ENCODE data around the gene RABGAP1L. TPM values are rescaled to one million over a fixed set of nuclear protein-coding genes. Genes with fewer than 3 reads are reported as not detected.
"Not testable (repeated sequence)": the region's sequence is repeated elsewhere in the genome, so short reads cannot be mapped to it uniquely, and the experiment has no call there.

Gene RABGAP1L
- polyA plus RNA-seq, 3 donors = 23.9 to 38.1 (median 27.8) TPM

DNA sequence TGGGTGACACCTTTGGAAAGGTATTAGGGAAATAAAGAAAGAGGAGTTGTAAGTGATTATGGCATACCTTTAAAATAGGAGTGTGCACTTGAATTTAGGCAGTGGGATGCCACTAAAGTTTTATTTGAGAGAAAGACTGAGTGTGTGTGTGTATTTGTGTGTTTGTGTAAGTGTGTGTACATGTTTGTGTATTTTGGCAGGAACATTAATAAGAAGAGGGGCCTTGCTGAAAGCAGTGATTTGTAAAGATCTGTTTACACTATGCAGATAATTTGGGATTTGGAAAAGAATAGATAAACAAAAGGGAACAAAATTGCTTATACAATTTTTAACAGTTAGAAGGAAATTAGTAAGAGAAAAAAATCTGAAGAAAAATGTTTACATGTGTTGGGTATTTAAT is 409.2 kb downstream of the RABGAP1L start:
- no peak for DNase-seq

DNA sequence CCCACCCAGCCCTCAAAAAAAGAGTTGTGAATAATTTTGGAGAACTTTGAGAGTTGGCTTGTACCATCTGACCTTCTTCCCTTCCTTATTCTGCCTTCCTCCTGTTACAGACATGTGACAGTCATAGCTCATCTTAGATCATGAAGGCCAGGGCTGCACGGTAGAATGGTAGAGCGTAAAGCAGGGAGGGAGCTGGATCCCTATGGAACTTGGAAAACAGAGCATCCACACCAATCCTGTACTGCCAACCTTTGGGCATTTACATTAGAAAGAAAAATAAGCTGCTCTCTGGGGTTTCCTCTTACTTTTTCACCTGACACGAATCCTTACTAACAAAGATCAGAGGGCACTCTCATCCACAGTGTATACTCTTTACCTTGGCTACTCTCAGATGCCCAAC is 409.9 kb downstream of the RABGAP1L start:
- no peak for DNase-seq

DNA sequence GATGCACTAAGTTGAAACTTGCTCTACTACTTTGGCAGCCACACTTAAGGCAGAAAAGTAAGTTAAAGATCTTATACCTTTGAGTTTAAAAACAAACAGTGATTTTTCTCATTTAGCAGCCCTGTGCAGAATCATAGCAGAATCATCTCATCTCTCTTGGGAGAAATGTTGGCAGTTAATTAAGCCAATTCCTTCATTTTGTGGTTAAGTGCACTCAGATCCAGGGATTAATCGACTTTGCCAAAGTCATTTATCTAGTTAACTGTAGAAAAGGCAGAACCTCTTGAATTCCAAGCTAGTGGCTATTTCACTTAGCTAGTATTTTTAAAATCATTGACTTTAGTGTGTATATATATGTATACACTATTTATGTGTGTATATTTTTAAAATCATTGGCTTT is 413.5 kb downstream of the RABGAP1L start:
- no peak for DNase-seq

DNA sequence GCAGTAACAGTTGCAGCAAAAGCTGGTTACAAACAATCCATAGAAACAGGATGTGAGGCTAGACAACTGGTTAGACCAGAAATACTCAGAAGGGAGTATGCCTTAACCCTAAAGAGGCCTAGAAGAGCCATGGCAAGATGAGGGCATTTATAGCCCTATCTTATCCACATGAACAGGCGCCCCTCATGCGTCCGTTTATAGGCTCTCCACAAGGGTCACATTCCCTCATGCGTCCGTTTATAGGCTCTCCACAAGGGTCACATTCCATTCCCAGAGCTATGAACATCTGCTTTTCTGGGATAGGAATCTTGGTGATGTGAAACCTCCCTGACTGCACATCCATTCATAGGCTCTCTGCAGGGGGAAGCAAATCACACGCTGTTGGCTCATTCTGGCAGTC is 416.8 kb downstream of the RABGAP1L start:
- DNase-seq = not testable (repeated sequence)

DNA sequence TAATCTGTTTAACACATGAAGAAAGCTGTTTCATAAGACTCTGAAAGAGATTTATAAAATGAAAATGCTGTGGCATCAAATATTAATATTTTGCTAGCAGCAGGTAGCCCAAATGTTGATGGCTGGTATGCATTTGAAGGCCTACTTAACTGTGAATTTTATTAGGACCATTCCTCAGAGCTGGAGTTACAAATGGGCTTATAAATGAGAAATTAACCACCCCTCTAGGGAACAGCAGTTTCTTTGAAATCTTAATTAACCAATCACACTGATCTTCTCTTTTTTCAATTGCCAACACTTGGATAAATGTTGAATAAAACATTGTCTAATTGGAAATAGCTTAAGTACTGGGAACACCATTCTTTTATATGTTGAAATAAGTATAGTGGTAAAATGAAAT is 418.4 kb downstream of the RABGAP1L start:
- DNase-seq = no peak

DNA sequence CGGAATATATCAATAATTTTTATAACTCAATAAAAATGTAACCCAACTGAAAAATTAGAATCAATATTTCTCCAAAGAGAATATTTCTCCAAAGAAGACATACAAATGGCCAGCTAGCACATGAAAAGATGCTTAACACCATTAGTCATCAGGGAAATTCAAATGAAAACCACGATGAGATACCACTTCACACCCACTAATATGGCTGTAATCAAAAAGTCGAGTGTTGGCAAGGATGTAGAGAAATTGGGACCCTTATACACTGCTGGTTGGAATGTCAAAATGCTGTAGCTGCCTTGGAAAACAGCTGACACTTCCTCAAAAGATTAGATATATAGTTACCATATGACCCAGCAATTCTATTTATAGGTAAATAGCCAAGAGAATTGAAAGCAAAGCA is 421.5 kb downstream of the RABGAP1L start:
- DNase-seq = no peak

DNA sequence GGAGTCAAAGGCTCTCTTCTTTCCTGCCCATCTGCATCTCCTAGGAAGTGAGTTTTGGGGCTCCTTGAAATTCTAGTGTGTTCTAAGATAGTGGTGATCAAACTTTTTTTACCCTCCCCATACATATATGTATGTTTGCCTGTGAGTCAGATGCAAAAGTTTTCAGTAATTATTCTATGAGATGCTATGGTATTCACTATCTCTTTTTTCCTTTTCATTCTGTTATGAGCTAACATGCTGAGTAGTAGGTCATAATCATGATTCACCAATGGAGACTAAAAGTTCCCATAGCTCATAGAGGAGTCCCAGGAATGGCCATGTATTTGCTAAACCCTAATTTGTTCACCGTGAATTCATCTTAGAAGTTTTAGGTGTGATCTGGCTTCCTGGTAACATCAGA is 424.0 kb downstream of the RABGAP1L start:
- no peak for DNase-seq

DNA sequence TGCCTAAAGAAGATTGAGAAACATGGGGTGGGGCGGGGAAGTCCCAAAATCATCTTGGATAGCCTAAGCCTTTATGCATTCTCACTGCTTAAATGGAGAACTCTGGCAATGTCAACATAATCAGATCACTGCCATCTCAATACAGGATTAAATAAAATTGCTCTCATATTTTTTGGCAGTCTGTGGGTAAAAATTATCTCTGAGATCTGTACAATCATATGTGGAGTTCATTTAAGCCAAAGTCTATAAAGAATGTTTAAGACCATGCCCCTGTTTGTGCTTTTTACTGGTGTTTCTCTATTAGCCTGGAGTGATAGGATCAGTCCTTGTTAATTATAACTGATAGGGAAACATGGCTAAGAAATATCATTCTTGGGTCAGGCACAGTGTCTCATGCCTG is 424.8 kb downstream of the RABGAP1L start:
- no peak for DNase-seq

DNA sequence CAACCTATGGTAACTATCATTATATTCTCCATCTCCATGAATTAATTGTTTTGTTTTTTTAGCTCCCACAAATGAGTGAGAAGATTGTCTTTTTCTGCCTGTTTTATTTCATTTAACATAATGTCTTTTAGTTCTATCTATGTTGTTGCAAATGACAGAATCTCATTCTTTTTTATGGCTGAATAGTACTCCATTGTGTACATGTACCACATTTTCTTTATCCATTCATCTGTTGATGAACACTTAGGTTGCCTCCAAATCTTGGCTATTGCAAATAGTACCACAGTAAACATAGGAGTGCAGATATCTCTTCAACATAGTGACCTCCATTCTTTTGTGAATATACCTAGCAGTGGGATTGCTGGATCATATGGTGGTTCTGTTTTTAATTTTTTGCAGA is 429.3 kb downstream of the RABGAP1L start:
- not testable (repeated sequence) for DNase-seq

DNA sequence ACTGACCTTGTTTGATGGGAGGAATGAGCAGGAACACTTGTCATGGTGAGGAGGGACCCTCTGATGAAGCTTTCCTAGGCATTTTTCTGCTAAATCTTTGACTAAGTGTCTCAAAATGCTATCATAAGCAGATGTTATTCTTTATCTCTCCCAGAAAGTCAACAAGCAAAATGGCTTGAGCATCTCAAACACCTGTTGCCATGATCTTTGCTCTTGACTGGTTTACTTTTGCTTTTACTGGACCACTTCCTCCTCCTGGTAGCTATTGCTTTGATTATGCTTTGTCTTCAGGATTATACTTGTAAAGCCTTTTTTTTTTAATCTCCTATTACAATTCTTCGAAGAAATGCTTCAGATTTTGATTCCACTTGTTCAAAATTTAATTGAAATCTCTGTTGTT is 445.9 kb downstream of the RABGAP1L start:
- no peak for DNase-seq

DNA sequence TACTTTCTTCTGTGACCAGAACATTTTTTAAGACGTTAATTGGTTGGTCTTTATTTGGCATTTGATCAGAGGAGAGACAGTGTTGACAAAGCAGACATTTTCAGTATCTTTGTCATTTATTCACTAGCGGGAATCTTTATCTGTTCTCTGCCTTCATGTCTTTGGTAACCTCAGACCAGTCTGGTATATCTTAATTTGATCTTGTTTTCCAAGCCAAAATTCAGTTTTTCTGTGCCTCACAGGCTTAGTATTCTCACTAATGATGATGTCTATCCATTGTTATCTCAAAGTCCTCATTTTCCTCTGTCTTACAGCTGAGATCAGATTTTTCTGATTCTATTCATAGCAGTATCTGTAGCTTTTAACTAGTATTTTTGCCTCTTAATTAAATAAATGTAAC is 447.2 kb downstream of the RABGAP1L start:
- no peak for DNase-seq

DNA sequence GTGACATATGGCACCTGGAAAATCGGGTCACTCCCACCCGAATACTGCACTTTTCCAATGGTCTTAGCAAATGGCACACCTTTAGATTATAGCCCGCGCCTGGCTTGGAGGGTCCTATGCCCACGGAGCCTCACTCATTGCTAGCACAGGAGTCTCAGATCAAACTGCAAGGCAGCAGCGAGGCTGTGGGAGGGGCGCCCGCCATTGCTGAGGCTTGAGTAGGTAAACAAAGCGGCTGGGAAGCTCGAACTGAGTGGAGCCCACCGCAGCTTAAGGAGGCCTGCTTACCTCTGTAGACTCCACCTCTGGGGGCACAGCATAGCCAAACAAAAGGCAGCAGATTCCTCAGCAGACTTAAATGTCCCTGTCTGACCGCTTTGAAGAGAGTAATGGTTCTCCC is 458.6 kb downstream of the RABGAP1L start:
- not testable (repeated sequence) for DNase-seq

DNA sequence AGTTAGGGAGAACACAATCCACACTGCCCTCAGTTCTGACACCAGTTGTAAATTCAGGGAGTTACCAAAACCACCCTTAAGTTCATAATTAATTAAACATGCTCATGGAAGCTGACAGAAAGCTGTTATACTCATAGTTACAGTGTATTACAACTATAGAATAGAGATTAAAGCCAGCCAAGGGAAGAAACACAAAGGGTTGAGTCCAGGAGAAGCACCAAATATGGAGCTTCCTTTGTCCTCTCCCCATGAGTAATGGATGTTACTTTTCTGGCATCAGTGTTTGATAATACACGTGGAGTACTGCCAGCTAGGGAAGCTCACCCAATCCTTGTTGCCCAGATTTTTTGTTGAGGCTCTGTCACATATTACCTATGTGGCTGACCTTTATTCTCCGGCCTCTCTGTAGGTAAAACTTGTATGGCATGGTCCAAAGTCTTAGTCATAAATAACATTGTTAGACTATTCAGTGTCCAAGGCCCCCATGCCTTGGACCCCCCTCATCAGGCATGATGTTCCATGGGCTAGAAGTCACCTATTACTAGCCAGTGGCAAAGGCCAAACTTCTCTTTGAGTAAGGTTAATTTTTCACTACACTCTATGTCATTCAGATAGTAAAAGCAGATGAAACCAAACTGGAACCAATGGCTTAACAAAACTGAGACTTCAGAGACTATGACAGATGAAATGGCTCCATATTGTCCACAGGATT is 464.2 kb downstream of the RABGAP1L start:
- DNase-seq = no peak

DNA sequence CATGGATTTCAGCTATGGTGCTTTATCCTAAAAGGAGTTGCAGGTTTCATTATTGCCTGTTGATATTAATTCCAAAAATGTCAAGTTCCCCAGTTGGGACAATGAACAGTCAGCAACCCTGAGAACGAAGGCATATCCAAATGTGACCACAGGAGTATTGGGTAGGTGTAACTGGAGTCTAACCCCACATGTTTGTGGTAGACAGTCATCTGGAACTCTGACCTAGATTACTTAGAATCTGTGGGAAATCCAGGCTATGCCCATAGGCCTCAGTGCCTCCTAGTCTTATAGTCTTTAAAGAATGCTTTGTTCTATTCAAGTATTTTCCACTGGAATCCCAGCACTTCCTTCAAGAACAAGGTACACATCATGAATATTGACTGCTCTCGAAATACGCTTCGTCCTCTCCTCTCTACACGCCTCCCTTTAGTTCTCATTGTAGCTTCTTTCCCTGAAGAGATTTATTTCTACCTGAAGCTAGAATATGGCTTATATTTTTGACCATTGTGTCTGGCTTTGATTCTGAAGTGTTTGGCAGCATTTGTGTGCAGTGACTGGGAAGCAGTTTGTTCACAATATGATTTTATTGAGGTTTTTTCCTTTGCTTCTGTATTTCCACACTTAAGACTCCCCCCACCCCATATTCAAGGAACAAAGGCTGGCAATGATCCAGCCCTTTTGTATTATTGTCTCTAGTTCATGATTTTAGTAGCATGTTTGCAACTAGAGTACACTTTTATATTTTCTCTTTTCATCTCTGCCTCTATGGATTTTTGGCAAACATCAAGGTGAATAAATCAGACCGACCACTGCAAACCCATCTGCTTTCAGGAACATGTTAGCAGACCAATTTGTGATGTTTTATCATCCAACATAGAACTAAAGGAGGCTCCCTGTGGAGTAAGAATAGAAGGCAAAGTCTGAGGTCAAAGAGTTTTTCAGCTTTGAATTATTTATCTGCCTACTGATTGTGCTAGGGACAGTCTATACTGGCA is 467.0 kb downstream of the RABGAP1L start:
- no peak for DNase-seq

DNA sequence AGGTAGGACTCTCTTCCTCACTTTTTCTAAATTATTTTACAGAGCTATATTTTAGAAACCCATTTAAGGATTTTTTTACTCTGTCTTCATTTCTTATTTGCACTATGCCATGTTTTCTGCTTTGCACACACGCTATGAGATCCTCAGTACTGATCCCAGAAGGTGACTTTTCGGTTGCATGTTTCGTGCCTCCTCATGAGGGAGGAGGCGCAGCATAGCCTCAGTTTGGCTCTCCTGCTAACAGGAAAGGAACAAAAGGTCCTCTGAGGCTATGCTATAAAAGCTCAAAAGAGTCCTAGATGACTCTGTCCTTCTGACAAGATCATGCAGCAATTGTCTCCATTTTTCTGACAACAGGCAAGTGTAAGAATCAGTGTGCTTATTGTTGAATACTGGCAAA is 478.2 kb downstream of the RABGAP1L start:
- DNase-seq = no peak

DNA sequence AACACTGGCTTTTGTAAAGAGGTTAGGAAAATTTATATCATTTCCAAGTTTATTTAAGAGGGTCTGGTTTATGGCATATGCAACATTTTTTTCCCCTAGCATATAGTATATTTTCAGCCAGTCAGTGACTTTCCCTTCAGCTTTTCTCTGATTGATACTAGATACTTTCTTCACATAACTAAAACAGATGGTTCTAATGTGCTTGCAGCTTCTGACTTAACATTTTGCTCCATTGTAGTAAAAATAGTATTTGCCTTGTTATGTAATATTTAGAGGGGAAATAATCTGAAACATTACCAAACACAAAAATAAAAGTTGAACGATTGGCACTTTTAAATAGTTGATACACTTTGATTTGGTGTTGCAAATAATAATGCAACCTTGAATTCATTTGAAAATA is 480.1 kb downstream of the RABGAP1L start:
- no peak for DNase-seq

DNA sequence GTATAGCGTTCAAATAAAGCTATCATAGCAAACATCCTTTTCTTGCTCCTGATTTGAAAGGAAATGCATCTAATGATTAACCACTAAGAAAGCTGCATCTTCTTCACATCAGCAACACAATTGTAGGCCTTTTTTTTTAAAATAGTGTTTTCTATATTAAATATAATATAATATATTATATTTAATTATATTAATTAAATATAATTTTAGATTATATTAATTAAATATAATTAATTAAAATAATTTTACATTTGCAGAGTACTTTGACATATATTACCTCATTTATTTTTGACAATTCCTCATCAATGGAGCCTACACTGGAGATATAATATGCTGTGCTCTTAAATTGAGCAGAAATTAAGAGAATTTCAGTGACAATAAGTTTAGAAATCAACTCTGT is 481.5 kb downstream of the RABGAP1L start:
- no peak for DNase-seq

DNA sequence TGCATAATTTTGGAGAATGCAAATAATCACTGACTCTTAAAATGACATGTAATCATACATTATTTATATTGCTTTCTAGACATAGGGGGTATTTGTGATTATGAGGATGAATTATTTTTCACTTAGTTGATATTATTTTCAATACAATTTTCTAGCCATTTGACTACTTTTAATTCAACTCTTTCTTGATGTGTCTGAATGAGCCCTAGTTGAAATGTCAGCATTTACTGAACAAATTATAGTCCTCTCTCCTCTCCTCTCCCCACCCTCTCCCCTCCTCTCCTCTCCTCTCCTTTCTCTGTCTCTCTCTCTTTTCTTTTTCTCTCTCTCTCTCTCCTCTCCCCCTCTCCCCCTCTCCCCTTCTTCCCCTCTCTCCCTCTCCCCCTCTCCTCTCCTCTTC is 483.1 kb downstream of the RABGAP1L start:
- DNase-seq = no peak

DNA sequence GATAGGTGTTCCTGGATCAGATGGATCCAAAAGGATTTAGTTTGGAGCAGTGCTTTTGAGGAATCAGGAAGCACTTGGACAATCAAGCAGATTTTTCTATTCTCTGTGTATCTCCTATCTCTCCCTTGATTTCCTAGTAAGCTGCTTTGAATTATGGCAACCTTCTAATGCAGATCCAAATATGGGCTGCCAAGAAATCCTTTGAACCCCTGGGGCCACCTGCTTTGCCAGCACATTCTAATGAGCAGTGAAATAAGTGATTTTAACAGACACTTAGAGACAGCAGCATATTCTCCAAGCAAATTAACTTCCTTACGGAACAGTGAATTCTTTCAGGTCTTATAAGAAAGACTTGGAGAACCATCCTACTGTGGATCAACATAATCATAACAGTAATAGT is 483.9 kb downstream of the RABGAP1L start:
- DNase-seq = no peak

DNA sequence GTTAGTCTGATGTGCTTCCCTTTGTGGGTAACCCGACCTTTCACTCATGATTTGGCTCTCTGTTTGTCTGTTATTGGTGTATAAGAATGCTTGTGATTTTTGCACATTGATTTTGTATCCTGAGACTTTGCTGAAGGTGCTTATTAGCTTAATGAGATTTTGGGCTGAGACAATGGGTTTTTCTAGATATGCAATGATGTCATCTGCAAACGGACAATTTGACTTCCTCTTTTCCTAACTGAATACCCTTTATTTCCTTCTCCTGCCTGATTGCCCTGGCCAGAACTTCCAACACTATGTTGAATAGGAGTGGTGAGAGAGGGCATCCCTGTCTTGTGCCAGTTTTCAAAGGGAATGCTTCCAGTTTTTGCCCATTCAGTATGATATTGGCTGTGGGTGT is 490.3 kb downstream of the RABGAP1L start:
- DNase-seq = not testable (repeated sequence)

DNA sequence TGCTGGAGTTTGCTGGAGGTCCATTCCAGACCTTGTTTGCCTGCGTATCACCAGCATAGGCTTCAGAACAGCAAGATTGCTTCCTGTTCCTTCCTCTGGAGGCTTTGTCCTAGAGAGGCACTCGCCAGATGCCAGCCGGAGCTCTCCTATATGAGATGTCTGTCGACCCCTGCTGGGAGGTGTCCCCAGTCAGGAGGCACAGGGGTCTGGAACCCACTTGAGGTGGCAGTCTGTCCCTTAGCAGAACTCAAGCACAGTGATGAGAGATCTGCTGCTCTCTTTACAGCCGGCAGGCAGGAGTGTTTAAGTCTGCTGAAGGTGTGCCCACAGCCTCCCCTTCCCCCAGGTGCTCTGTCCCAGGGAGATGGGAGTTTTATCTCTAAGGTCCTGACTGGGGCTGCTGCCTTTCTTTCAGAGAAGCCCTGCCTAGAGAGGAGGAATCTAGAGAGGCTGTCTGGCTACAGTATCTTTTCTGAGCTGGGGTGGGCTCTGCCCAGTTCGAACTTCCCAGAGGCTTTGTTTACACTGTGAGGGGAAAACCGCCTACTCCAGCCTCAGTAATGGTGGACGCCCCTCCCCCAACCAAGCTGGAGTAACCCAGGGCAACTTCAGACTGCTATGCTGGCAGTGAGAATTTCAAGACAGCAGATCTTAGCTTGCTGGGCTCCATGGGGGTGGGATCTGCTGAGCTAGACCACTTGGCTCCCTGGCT is 493.4 kb downstream of the RABGAP1L start:
- DNase-seq = no peak

DNA sequence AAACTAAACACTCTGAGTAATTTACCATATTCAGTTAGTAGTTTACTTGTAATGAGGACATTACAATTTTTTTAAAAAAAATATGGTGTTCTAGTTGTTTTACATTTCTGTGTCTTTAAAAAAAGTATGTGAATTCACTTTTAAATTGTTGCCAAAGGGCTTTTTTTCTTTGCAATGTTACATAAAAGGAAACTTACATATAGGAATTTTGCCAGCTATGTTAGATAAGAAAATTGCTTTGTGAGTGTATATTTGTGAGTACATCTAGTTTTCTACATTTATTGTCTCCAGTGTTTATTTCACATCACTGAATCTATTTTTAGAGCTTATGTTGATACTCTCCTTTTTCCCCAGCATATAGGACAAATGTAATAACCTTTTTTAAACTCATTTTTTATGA is 495.2 kb downstream of the RABGAP1L start:
- DNase-seq = no peak

Data from renal pelvis (tissue), 4 donors.